ENCODE results near the gene ARID3C. TPM values are rescaled to one million over a fixed set of nuclear protein-coding genes. Genes with fewer than 3 reads are reported as not detected.

Gene ARID3C
- total and polyA plus RNA-seq, 4 donors, result not detected

DNA sequence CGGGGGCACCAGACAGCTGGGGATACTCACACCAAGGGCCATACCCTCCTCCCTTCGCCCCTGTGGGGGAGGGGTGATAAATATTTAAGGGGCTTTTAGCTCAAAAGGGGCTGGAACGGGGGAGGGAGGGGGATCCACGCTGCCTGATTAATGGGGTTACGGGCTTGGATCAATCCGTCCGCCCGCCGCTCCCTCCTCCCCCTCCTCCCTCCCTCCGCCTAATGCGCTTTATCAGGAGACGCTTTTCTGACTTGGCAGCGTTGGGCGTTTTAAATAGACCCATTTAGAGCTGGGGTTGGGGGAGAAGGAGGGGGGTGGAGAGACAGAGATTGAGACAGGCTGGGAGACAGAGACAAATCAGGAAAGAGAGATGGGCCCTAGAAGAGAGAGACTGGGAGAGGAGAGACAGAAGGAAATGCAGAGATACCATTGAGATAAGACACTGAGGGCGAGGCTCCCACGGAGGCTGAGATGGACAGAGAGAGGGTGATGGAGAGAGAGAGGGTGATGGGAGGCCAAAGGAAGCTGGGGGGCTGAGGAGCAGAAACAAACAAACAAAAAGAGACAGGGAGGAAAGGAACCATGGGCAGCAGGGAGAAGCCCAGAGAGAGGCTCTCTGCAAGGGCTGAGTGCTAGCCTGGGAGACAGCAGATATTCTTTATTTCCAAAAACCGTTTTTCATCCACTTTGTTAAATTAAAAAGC lies 49.6 kb downstream of the ARID3C start:
- intact Hi-C loops (cut with DNase I), result no loop called here
- H3K9me3 ChIP-seq (ENCODE audit: control insufficient read depth, low read length), result no peaks in the 10 kb centered on the region
- no peaks in the 10 kb centered on the region for H3K27me3 ChIP-seq (ENCODE audit: control insufficient read depth in 1 of 2, insufficient read depth in 2 of 2, low read length in 1 of 2)
- 14 to 15% methylated on average over 15 to 17 of the region's 17 CpGs for WGBS, 2 donors
- H3K27ac ChIP-seq (ENCODE audit: low read depth in 1 of 2, low read length in 2 of 2), result no peak overlapping the region
- ATAC-seq (ENCODE audit: low FRiP score) (no peak), DNase-seq (no peak)
- H3K36me3 ChIP-seq (ENCODE audit: control insufficient read depth in 1 of 2, insufficient read depth in 2 of 2, low read length in 1 of 2), result no peaks in the 10 kb centered on the region
- no peak overlapping the region for H3K4me3 ChIP-seq (ENCODE audit: low read length in 2 of 2)
- no peaks in the 10 kb centered on the region for H3K4me1 ChIP-seq (ENCODE audit: control insufficient read depth in 1 of 2, insufficient read depth in 2 of 2, low read length in 2 of 2)

DNA sequence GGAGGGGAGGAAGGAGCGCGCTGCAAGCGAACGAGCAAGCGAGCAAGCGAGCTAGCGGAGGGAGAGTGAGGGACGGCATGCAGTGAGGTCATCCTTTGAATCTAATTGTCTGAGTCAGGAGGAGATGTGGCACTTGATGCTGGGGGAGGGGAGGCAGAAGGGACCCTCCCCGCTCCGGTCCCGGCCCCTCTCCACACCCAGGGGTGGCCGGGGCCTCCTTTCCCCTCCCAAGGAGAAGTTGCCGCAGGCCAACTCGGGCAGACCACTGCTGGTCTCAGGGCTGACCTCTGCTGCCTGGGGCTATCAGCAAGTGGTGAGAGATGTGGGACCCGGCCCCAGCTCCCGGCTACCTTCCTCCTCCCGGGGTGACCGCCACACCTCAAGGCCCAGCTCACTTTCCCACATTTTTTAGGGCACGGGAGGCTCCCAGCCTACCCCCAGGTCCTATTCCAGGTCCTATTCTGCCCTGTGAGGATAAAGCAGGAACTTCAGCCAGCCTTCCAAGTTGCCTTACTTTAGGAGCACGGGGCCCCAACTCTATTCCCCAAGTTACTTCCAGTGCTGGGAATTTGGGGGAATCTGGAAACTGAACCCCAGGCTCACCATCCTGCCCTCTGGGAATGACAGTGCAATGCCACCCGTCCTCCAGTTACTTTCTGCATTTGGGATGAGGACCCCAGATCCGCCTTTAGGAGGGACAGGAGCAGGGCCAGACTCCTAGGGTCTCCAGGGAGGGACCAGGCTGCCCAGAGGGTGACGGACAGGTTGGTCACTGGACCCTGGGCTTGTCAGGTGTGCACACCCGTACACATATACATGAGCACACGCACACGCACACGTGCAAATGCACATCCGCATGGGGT lies 50.4 kb downstream of the ARID3C start:
- no peak overlapping the region for H3K27ac ChIP-seq (ENCODE audit: low read depth in 1 of 2, low read length in 2 of 2)
- H3K27me3 ChIP-seq (ENCODE audit: control insufficient read depth in 1 of 2, insufficient read depth in 2 of 2, low read length in 1 of 2), result no peaks in the 10 kb centered on the region
- intact Hi-C loops (cut with DNase I), result no loop called here
- no peak for DNase-seq
- 25 to 28% methylated on average over 28 of the region's 28 CpGs for WGBS, 2 donors
- H3K9me3 ChIP-seq (ENCODE audit: control insufficient read depth, low read length), result no peaks in the 10 kb centered on the region
- no peaks in the 10 kb centered on the region for H3K36me3 ChIP-seq (ENCODE audit: control insufficient read depth in 1 of 2, insufficient read depth in 2 of 2, low read length in 1 of 2)
- no peaks in the 10 kb centered on the region for H3K4me1 ChIP-seq (ENCODE audit: control insufficient read depth in 1 of 2, insufficient read depth in 2 of 2, low read length in 2 of 2)
- peak; percentile 42 for ATAC-seq (ENCODE audit: low FRiP score)
- H3K4me3 ChIP-seq (ENCODE audit: low read length in 2 of 2), result no peak overlapping the region

DNA sequence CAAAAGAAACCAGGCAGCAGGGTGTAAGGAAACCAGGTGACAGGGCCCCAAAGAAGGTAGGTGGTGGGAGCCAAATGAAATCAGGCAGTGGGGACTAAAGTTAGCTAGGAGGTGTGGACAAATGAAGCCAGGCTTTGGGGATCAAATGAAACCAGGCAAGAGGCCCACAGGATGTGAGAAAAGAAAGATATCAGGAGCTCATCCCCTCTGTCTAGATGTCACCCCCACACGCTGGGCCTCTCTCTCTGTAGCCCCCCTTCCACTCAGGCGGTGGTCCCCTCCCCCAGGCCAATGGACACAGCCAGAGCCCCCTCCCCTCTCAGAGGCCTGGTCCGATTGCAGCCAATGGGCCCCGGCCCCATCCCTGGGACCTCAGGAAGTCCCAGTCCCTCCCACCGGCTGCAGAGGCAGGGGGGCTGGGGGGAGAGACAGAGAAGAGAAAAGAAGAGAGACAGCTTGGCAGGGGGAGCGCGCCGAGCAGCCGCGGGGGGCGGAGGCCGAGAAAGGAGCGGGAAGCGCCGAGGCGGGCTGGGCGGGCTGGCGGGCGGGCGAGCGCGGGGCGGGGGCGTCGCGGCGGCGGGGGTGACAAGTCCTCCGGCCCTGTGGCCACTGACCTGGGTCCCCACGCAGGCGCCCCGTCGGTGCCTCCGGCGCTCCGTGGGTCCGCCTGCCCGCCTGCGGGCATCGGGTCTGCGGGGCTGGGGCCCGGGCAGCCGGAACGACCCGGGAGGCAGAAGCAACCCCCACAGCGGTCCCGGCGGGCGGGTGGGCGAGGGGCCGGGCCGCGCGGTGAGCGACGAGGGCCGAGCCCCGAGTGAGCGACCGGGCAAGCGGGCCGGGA lies 51.2 kb downstream of the ARID3C start:
- no peak for DNase-seq
- no peaks in the 10 kb centered on the region for H3K27me3 ChIP-seq (ENCODE audit: control insufficient read depth in 1 of 2, insufficient read depth in 2 of 2, low read length in 1 of 2)

DNA sequence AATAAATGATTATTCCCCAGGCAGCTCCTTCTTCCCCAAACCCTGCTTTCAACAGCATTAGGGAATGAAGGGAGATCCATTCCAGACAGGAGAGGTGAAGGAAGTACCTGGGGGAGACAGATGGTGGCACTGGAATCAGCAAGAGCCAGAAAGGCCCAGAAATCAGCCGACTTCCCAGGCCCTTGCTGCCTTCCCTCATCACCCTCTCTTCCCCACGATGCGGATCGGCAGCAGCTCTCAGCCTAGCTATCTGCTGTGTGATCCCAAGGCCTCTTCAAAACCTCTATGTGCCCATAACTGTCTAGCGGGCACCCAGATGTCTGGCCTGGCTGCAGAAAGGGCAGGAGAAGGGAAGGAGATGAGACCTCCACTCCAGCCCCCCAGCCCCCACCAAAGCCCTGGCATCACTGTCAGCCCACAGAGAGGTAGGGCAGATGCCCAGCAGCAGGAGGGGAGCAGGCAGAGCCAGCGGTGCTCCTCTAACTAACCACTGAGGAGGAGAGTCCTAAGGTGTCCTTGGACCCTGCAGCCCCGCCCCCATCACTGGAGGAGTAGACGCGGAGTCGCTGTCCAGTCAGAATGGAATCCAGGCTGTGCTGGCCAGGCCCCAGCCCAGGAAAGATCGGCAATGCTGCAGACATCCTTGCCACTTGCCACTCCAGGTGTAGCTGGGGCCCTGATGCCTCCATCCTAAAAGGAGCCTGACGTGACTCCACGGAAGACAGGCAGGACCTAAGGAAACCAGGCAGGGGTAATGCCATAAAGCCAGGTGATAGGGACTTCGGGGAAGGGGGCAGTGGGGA lies 52.1 kb downstream of the ARID3C start:
- Histone ChIP-seq H3K27ac (ENCODE audit: low read depth in 1 of 2, low read length in 2 of 2) (no peak overlapping the region), H3K4me1 (ENCODE audit: control insufficient read depth in 1 of 2, insufficient read depth in 2 of 2, low read length in 2 of 2) (no peaks in the 10 kb centered on the region), H3K4me3 (ENCODE audit: low read length in 2 of 2) (no peak overlapping the region), H3K9me3 (ENCODE audit: control insufficient read depth, low read length) (no peaks in the 10 kb centered on the region), H3K27me3 (ENCODE audit: control insufficient read depth in 1 of 2, insufficient read depth in 2 of 2, low read length in 1 of 2) (no peaks in the 10 kb centered on the region), H3K36me3 (ENCODE audit: control insufficient read depth in 1 of 2, insufficient read depth in 2 of 2, low read length in 1 of 2) (no peaks in the 10 kb centered on the region)
- whole genome bisulfite sequencing, 2 donors, result 88% methylated on average over 14 of the region's 14 CpGs
- intact Hi-C loops (cut with DNase I), result no loop called here
- DNase-seq (no peak), ATAC-seq (ENCODE audit: low FRiP score) (no peak)

More for the DNA sequence above, 51.2 kb downstream of the ARID3C start:
- 3 to 6% methylated on average over 19 to 62 of the region's 62 CpGs for WGBS, 2 donors
- no peak overlapping the region for H3K27ac ChIP-seq (ENCODE audit: low read depth in 1 of 2, low read length in 2 of 2)
- H3K4me3 ChIP-seq (ENCODE audit: low read length in 2 of 2), result no peak overlapping the region
- no peak for ATAC-seq (ENCODE audit: low FRiP score)
- intact Hi-C loops (cut with DNase I), result no loop called here
- no peaks in the 10 kb centered on the region for H3K36me3 ChIP-seq (ENCODE audit: control insufficient read depth in 1 of 2, insufficient read depth in 2 of 2, low read length in 1 of 2)
- no peaks in the 10 kb centered on the region for H3K4me1 ChIP-seq (ENCODE audit: control insufficient read depth in 1 of 2, insufficient read depth in 2 of 2, low read length in 2 of 2)
- no peaks in the 10 kb centered on the region for H3K9me3 ChIP-seq (ENCODE audit: control insufficient read depth, low read length)

DNA sequence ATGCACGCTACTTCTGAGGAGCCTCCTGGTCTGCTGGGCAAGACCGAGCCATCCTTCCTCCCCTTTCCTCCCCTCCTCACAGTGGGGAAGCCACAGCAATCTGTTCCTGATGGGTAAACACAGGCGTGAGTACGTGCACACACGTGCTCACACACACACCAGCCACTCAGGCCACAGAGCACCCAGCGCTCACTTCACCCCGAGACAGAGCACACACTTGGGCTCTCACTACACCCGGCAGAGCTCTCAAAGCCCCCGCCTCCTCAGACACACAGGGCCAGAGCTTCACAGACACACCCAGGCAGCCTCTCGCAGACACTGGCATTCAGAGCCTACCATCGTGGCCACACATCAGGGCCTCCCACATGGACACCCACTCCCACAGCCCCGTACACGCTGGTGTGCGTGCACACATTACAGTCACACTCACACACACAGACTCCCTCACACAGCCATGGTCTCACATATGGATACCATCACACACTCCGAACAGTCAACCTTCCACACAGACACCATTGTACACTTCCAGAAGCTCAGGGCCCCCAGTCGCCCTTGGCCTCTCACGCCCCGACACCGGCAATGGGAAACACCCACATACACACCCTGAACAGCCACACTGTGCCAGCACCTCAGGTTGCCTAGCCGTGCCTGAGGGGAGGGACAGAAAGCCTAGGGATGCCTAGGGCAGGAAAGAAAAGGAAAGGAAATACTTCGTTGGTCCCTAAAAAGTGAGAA lies 52.8 kb downstream of the ARID3C start:
- ATAC-seq (ENCODE audit: low FRiP score) (no peak), DNase-seq (no peak)
- Histone ChIP-seq H3K27ac (ENCODE audit: low read depth in 1 of 2, low read length in 2 of 2) (no peak overlapping the region), H3K27me3 (ENCODE audit: control insufficient read depth in 1 of 2, insufficient read depth in 2 of 2, low read length in 1 of 2) (no peaks in the 10 kb centered on the region), H3K36me3 (ENCODE audit: control insufficient read depth in 1 of 2, insufficient read depth in 2 of 2, low read length in 1 of 2) (no peaks in the 10 kb centered on the region), H3K4me3 (ENCODE audit: low read length in 2 of 2) (no peak overlapping the region), H3K9me3 (ENCODE audit: control insufficient read depth, low read length) (no peaks in the 10 kb centered on the region), H3K4me1 (ENCODE audit: control insufficient read depth in 1 of 2, insufficient read depth in 2 of 2, low read length in 2 of 2) (no peaks in the 10 kb centered on the region)
- intact Hi-C loops (cut with DNase I), result no loop called here
- 91 to 92% methylated on average over 21 of the region's 21 CpGs for WGBS, 2 donors

DNA sequence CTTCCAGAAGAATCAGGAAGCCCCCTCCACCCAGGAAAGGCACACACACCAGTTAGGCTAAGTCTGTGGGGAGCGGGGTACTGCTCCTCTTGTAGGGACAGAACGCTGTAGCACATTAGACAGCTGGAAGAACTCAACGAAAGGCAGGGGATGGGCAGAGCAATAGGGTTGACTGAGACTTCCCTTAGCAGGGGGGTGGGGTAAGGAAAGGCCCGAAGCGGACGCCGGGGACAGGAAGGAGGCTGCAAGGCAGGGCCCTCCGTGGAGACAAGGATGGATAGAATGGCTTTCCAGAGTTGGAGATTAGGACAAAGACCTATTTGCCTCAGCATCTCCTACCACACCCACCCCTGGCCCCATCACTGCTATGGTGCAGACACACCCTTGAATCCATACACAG lies 53.6 kb downstream of the ARID3C start:
- intact Hi-C loops (cut with DNase I), result no loop called here
- WGBS, 2 donors, result 82 to 83% methylated on average over 8 of the region's 8 CpGs

DNA sequence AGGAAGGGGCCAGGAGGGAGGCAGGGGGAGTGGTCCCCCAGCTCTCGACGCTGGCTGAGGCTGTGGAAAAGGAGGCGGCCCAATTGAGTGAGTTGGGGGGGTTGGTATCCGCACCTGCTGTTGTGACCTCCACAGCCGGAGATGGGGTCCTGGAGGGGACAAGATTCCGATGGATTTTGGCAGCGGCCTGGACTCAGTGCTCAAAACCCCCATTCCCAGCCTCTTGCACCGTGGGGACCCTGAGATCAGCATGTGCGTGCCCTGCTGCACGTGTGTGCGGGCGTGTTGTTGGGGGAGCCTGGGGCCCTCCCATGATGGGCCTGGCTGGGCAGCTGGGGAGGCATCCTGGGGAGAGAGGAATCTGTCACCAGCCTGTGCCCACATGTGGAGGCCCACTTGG lies 54.3 kb downstream of the ARID3C start:
- 95 to 97% methylated on average over 12 of the region's 12 CpGs for WGBS, 2 donors
- no peak for ATAC-seq (ENCODE audit: low FRiP score)
- no peaks in the 10 kb centered on the region for H3K27me3 ChIP-seq (ENCODE audit: control insufficient read depth in 1 of 2, insufficient read depth in 2 of 2, low read length in 1 of 2)
- no peaks in the 10 kb centered on the region for H3K9me3 ChIP-seq (ENCODE audit: control insufficient read depth, low read length)
- H3K36me3 ChIP-seq (ENCODE audit: control insufficient read depth in 1 of 2, insufficient read depth in 2 of 2, low read length in 1 of 2), result no peaks in the 10 kb centered on the region
- H3K4me3 ChIP-seq (ENCODE audit: low read length in 2 of 2), result no peak overlapping the region
- no peaks in the 10 kb centered on the region for H3K4me1 ChIP-seq (ENCODE audit: control insufficient read depth in 1 of 2, insufficient read depth in 2 of 2, low read length in 2 of 2)
- no peak for DNase-seq
- intact Hi-C loops (cut with DNase I), result no loop called here
- H3K27ac ChIP-seq (ENCODE audit: low read depth in 1 of 2, low read length in 2 of 2), result no peak overlapping the region

More for the DNA sequence above, 53.6 kb downstream of the ARID3C start:
- no peaks in the 10 kb centered on the region for H3K27me3 ChIP-seq (ENCODE audit: control insufficient read depth in 1 of 2, insufficient read depth in 2 of 2, low read length in 1 of 2)
- H3K4me1 ChIP-seq (ENCODE audit: control insufficient read depth in 1 of 2, insufficient read depth in 2 of 2, low read length in 2 of 2), result no peaks in the 10 kb centered on the region
- H3K9me3 ChIP-seq (ENCODE audit: control insufficient read depth, low read length), result no peaks in the 10 kb centered on the region
- no peak overlapping the region for H3K4me3 ChIP-seq (ENCODE audit: low read length in 2 of 2)
- ATAC-seq (ENCODE audit: low FRiP score) (no peak), DNase-seq (no peak)
- no peak overlapping the region for H3K27ac ChIP-seq (ENCODE audit: low read depth in 1 of 2, low read length in 2 of 2)
- H3K36me3 ChIP-seq (ENCODE audit: control insufficient read depth in 1 of 2, insufficient read depth in 2 of 2, low read length in 1 of 2), result no peaks in the 10 kb centered on the region

All from aorta (tissue), 5 donors.